HL-60 (cell line): ENCODE measurements around the gene RSBN1L.
"Not testable (repeated sequence)": the region's sequence is repeated elsewhere in the genome, so short reads cannot be mapped to it uniquely, and the experiment has no call there.

Experiments
- CTCF ChIP-seq: IDR thresholded peaks from one replicate; pipeline ENCODE4 v1.5.1; 2011; ENCODE audit warnings: low read length, control low read depth, inconsistent platforms; ENCODE audit not compliant: insufficient read depth
- GABPA ChIP-seq: IDR thresholded peaks from 2 replicates; pipeline ENCODE4 v1.6.1; 2012; ENCODE audit warnings: low read depth
- POLR2AphosphoS5 ChIP-seq: IDR thresholded peaks from 2 replicates; pipeline ENCODE4 v1.6.1; 2012; ENCODE audit warnings: low read depth
- REST ChIP-seq: IDR thresholded peaks from 2 replicates; pipeline ENCODE4 v1.6.1; 2012; ENCODE audit warnings: low read depth; ENCODE audit not compliant: insufficient replicate concordance

GRCh38 chr7:77784426-77784825 is 88.2 kb downstream of the RSBN1L start:
- TF ChIP-seq POLR2AphosphoS5, CTCF, REST, GABPA: not testable (repeated sequence)
